Measurements from ENCODE around the gene FEZF2.

DNA sequence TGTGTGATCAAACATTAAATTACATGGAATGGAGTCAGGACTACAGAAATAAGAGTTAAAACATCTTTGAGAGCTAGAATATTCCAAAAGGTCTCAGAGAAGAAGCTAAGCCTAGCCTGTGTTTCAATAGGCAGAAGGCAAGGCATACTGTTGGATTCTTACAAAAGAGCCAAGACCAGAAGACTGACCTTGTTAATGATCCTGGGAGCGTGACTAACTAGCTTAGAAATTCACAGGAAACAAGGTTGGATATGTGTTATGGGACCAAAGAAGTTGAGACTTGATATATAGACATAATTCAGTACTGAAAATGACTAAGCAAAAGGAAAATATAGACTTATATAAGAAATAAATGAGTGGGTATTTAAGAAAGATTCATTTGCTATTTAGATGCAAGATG is 50.1 kb downstream of the FEZF2 start:
- TF ChIP-seq CTCF (IDR thresholded peaks at IDR 0.05; ENCODE audit: low read length), result no peak
- no peak for TF ChIP-seq EZH2 (IDR thresholded peaks at IDR 0.05; ENCODE audit: borderline replicate concordance, low read length)

Data from OCI-LY1 (cell line).